Fibroblast of pulmonary artery (primary cell): ENCODE measurements around the gene FAM168A.

ENCODE experiments used
- DNase-seq: peaks from one replicate; pipeline ENCODE4 v3.0.0-alpha.2; 2010; ENCODE audit warnings: low read depth
- H3K4me3 ChIP-seq: replicated peaks from 2 replicates; pipeline ENCODE4 v1.5.1; 2011; ENCODE audit warnings: low read depth, mild to moderate bottlenecking, control low read depth, low read length, moderate library complexity
- TF ChIP-seq, protein P1 (sequence below): IDR thresholded peaks from 2 replicates; pipeline ENCODE4 v1.5.1; 2011; ENCODE audit warnings: mild to moderate bottlenecking, control low read depth, low read length, inconsistent platforms; ENCODE audit errors: missing control alignments

Gene FAM168A

DNA sequence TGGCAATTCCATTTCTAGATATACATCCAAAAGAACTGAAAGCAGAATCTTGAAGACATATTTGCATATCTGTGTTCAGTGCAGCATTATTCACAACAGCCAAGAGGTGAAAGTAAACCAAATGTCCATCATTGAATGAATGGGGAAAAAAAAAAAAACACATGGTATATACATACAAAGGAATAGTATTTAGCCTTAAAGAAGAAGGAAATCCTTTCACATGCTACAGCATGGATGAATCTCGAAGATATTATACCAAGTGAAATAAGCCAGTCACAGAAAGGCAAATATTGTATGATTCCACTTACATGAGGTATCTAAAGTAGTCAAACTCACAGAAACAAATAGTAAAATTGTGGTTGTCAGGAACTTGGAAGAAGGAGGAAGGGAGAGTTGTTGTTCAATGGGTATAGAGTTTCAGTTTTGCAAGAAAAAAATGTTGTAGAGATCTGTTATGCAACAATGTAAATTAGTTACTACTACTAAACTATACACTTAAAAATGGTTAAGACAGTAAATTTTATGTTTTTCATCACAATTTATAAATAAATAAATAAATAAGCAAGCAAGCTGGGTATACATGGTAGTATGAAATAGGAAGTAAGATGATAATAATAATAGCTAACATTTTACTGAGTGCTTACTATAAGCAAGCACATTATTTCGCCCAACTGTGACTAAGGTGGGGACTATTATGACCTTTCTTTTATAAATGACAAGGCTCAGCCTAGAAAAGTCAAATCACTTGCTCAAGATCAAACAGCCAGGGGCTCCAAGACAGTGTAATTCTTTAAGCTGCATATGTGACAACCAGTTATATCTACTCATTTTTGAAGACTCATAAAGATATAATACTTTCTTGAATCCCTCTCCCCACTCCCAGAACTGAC, 50.0 kb downstream of the FAM168A start:
- TF ChIP-seq, protein P1, sequence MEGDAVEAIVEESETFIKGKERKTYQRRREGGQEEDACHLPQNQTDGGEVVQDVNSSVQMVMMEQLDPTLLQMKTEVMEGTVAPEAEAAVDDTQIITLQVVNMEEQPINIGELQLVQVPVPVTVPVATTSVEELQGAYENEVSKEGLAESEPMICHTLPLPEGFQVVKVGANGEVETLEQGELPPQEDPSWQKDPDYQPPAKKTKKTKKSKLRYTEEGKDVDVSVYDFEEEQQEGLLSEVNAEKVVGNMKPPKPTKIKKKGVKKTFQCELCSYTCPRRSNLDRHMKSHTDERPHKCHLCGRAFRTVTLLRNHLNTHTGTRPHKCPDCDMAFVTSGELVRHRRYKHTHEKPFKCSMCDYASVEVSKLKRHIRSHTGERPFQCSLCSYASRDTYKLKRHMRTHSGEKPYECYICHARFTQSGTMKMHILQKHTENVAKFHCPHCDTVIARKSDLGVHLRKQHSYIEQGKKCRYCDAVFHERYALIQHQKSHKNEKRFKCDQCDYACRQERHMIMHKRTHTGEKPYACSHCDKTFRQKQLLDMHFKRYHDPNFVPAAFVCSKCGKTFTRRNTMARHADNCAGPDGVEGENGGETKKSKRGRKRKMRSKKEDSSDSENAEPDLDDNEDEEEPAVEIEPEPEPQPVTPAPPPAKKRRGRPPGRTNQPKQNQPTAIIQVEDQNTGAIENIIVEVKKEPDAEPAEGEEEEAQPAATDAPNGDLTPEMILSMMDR = no peak
- no peak overlapping the region for H3K4me3 ChIP-seq
- no peak for DNase-seq

DNA sequence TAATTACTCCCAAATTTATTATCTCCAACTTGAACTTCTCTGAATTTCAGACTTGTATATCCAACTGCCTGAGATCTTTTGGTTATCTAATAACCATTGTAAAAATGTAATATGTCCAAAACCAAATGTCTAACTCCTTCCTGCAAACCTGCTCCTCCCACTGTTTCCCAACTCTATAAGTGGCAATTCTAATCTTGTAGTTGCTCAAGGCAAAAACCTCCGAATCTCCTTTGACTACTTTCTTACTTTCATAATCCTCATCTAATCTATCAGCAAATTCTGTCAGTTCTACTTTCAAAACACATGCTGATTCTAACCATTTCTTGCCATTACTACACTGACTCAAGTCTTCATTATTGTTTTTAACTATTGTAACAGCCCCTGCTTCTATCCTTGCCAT, 55.7 kb downstream of the FAM168A start:
- DNase-seq = peak; percentile 56
- H3K4me3 ChIP-seq = no peak overlapping the region
- TF ChIP-seq, protein P1 = no peak

DNA sequence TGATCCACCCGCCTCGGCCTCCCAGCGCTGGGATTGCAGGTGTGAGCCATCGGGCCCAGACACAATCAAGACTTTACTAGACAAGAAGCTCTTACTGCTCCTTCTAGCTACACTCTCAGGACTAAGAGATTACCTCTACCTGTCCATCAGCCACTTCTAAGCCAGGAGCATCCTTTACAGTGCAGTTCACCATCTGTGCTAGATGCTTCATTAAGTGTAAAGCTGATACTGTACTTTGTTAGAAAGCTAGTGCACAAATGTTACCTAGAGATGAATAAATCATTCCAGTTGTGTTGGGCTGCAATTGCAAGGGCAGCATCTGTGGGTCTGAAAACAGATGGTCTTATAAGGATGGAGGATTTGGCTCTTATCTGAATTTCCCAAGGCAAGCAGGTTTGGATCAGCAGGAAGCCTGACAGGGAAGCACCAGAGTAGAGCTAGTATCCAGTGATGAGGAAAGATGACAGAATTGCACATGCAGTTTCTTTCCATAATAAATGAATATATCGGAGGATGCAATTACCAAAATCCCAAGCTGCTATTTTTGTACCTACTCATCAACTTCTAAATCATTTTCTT, 58.3 kb downstream of the FAM168A start:
- H3K4me3 ChIP-seq = no peak overlapping the region
- DNase-seq = no peak
- TF ChIP-seq, protein P1 = no peak

DNA sequence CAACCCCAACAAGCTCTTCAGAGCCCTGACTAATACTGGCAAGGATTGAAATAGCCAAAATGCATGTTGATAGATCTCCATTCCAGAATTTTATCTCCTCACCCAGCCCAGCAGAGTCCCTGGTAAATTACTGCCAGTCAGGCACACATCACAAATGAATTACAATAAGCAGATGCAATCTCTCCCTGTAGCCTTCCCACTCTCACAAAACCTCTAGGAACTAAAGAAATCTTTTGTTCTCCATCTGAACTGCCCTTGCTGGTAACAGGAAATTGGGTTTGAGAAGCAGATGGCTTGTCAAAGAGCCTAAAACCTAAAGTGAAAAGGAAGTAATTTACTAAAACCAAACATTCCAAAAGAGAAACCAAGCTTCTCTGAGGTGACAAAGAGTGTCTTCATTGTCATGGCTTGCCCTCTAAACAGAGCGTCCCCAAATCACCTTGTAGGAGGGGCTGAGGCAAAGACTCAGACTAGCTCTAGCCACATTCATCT, 59.5 kb downstream of the FAM168A start:
- peak; percentile 24 for DNase-seq
- TF ChIP-seq, protein P1 = no peak
- H3K4me3 ChIP-seq = no peak overlapping the region

DNA sequence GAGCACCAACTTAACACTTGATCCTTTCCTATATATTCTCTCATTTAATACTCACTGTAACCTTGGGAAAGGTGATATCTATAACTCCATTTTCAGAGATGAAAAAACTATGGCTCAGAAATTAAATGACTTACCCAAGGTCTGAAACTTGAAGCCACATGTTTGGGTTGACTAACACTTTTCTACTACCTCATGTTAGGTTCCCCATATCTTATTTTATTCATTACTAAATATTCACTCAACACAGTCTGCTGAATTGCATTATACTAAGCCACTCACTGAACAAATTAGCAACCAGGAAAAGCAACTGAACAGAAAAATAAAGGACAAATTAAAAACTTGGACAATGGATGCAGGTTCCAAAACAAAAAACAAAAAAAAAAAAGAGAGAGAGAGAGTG, 59.9 kb downstream of the FAM168A start:
- no peak for DNase-seq
- TF ChIP-seq, protein P1 = no peak

DNA sequence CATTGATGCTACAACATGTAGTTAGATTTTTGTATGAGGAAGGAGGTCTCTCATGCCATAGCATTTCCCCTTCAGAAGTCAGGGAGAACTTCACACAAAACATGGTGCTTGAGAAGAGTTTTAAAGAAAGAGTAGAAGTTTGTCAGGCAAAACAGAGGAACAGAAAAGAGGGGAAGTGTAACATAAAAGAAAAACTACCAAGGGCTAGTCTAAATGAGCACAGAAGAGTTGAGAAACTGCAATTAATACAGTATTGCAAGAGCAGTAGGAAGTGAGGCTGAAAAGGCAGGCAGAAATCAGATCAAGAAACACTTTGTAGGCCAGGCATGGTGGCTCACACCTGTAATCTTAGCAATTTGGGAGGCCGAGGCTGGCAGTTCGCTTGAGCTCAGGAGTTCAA, 61.0 kb downstream of the FAM168A start:
- no peak for DNase-seq
- TF ChIP-seq, protein P1 = no peak
- no peak overlapping the region for H3K4me3 ChIP-seq

More for the DNA sequence above, 59.9 kb downstream of the FAM168A start:
- H3K4me3 ChIP-seq = no peak overlapping the region
